HG03108 (cell line): ENCODE measurements around the gene CYP2E1.
"Not testable (repeated sequence)": the region's sequence is repeated elsewhere in the genome, so short reads cannot be mapped to it uniquely, and the experiment has no call there.

Experiments
- ATAC-seq: cut with Tn5 transposase; IDR thresholded peaks from one replicate; pipeline ENCODE4 v1.9.1; 2021; ENCODE audit warnings: moderate library complexity; ENCODE audit not compliant: unreplicated experiment

The CYP2E1 gene

DNA sequence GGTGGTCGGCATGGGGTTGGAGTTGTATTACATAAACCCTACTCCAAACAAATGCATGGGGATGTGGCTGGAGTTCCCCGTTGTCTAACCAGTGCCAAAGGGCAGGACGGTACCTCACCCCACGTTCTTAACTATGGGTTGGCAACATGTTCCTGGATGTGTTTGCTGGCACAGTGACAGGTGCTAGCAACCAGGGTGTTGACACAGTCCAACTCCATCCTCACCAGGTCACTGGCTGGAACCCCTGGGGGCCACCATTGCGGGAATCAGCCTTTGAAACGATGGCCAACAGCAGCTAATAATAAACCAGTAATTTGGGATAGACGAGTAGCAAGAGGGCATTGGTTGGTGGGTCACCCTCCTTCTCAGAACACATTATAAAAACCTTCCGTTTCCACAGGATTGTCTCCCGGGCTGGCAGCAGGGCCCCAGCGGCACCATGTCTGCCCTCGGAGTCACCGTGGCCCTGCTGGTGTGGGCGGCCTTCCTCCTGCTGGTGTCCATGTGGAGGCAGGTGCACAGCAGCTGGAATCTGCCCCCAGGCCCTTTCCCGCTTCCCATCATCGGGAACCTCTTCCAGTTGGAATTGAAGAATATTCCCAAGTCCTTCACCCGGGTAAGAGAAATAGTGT is at the start of gene CYP2E1:
CYP2E1 (plus strand) TSS at position 407 of the 632 bp plus-strand sequence; CDS start at position 440, 33 bp downstream.
- no peak for ATAC-seq

GRCh38 chr10:133481086-133481643 is 46.0 kb upstream of the CYP2E1 start:
- ATAC-seq = no peak

GRCh38 chr10:133481657-133482056 is 45.5 kb upstream of the CYP2E1 start:
- no peak for ATAC-seq

DNA sequence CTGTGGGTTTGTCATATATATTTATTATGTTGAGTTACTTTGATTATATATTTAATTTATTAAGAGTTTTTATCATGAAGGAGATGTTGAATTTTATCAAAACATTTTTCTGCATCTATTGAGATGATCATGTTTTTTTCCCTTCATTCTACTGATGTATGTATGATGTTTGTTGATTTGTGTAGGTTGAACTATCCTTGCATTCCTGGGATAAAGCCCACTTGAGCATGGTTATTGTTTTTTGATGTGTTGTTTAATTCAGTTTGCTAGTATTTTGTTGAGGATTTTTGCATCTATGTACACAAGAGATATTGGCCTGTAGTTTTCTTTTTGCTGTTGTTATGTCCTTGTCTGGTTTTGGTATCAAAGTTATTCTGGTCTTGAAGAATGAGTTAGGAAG is 42.3 kb upstream of the CYP2E1 start:
- no peak for ATAC-seq

DNA sequence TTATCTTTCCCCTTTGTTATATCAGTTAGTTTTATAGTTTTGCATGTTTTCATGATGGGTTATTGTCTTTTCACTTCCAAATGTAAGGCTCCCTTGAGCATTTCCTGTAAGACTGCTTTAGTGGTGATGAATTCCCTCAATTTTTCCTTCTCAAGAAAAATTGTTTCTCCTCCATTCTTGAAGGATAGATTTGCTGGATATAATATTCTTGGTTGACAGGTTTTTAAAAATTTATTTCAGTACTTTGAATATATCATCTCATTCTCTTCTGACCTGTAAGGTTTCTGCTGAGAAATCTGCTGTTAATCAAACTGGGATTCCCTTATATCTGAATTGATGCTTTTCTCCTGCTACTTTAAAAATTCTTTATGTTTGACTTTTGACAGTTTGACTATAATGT is 40.1 kb upstream of the CYP2E1 start:
- ATAC-seq = no peak

DNA sequence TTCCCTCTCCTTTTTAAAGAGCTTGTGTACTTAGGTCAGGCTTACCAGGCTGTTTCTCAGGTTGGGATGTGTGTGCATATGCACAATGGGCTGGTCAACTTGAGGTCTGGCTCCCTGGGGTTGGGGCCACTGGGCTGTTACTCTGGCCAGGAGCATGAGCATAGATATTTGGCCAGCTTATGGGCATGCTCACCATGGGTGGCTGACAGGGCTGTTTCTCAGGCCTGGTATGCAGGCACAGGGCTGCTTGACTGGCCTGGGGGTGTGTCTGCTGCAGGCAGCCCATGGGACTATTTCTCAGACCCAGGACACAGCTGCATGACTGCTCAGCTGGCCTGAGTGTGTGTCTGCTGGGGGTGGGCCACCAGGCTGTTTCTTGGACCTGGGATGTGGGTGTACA is 38.8 kb upstream of the CYP2E1 start:
- ATAC-seq = no peak

GRCh38 chr10:133489816-133490588 is 37.2 kb upstream of the CYP2E1 start:
- ATAC-seq = peak; percentile 61

DNA sequence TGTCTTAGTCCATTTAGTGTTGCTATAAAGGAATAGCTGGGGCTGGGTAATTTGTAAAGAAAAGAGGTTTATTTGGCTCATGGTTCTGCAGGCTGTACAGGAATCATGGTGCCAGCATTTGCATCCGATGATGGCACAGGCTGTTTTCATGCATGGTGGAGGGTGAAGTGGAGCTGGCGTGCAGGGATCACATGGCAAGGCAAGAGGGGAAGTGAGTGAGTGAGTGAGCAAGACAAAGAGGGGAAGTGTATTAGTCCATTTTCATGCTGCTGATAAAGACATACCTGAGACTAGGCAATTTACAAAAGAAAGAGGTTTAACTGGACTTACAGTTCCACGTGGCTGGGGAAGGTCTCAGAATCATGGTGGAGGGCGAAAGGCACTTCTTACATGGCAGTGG is 33.6 kb upstream of the CYP2E1 start:
- ATAC-seq = not testable (repeated sequence)

DNA sequence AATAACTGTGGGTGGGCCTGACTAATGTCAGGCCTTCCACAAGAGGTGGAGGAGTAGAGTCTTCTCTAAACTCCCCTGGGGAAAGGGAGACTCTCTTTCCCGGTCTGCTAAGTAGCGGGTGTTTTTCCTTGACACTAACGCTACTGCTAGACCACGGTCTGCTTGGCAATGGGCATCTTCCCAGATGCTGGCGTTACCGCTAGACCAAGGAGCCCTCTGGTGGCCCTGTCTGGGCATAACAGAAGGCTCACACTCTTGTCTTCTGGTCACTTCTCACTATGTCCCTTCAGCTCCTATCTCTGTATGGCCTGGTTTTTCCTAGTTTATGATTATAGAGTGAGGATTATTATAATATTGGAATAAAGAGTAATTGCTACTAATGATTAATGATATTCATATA is 29.8 kb upstream of the CYP2E1 start:
- ATAC-seq = not testable (repeated sequence)

DNA sequence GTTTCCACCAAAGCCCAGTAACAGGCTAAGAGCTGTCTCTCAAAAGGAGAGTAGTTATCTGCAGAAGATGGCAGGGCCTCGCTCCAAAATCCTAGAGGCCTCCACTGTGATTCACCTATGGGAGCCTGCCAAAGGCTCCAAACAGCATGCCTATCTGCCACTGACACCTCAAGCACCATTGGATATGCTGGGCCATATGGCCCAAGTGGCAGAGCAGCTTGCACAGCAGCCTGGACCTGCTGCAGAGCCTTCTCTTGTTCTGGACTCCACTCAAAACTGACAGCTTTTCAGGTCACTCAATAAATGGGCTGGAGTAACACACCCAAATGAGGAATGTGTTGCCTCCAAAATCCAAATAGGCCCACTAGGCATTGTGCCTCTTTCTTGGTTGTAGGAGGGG is 28.0 kb upstream of the CYP2E1 start:
- ATAC-seq = not testable (repeated sequence)

GRCh38 chr10:133500897-133501296 is 26.3 kb upstream of the CYP2E1 start:
- ATAC-seq = not testable (repeated sequence)

- ATAC-seq = no peak
Measured at GRCh38 chr10:133509700-133510099, 17.5 kb upstream of the CYP2E1 start.

DNA sequence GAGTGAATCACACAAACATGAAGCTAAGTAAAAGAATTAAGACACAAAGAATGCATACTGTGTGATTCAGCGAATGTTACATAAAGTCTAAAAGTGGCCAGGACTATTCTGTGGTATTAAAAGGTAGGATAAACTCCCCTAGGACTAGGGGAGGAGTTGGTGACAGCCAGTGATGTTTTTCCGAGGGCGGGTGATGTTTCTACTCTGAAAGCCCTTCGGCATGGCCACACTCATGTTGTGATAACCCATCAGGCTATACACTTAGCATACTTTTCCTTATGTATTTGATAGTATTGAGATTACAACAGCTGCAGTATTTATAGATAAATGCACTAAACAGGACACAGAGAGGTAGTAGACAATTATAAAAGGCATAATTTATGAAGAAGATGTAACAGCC is 15.8 kb upstream of the CYP2E1 start:
- ATAC-seq = no peak

- no peak for ATAC-seq
Measured at GRCh38 chr10:133511907-133512528, 15.1 kb upstream of the CYP2E1 start.

GRCh38 chr10:133515471-133515870 is 11.7 kb upstream of the CYP2E1 start:
- no peak for ATAC-seq

DNA sequence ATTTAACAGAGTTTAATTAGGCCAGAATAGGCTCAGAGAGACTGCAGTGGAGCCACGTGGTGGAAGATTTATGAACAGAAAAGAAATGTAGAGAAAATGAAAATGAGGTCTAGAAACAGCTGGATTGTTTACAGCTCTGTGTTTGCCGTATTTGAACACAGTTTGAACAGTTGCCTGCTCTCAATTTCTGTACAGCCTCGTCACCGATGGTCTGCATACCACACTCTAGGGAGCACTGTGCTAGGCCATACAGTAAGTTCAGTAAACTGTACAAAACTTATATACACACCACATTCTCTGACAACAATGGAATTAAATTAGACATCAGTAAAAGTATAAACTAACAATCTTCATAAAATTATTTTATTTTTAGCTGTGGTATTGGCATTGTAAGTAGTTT is 11.1 kb upstream of the CYP2E1 start:
- no peak for ATAC-seq

GRCh38 chr10:133518517-133518916 is 8.6 kb upstream of the CYP2E1 start:
- ATAC-seq = not testable (repeated sequence)

DNA sequence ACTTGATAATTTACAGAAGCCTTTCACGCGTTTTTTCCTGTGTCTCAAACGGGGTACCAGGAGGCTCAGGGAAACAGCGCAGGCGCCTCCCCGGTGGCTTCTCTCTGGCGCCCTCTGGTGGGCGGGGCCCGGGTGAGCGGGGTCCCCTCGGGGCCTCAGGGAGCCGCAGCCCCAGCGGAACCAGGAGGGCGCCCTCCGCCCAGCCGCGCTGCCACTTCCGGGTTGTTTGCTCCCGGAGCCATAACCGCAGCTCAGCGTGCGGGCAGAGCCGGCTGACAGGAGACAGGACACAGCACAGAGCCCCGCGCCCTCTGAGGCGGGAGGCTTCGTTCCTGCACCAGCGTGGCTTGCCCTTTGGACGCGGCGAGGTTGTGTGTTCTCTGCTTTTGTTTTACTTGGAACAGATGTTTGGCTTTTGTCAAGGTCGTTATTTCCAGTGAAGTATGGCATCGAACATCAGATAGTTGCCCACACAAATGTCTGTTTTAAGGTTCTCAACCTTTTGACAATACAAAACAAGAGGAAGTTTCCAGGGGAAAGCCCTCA is 6.9 kb upstream of the CYP2E1 start:
- ATAC-seq = peak; percentile 91

GRCh38 chr10:133523631-133524203 is 3.4 kb upstream of the CYP2E1 start:
- no peak for ATAC-seq

GRCh38 chr10:133525444-133525843 is 1.7 kb upstream of the CYP2E1 start:
- ATAC-seq = no peak

DNA sequence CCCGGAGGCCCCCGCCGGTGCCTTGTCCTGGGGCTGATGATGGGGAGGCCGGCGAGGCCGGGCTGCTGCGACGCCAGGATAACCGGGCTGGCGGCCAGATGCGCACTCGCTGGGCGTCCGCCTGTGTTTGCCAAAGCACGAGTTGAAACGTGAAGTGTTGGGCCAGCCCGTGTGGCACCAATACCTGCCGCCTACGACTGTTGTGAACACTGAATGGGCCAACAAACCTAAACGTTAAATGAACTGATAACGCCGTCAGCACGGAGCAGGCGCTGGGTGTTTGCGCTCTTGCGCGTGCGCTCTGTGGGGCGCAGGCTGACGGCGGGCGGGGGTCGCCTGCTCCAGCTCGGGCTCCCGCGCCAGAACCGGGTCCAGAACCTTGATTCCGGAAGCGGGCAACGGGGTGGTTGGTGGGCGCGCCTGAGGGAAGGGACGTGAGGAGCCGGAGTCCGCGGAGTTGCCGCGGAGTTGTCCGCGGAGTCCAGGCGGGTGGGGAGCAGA is 658 bp downstream of the CYP2E1 start:
- ATAC-seq = no peak
